H9 (cell line): ENCODE data around the gene ASCC1. TPM values are rescaled to one million over a fixed set of nuclear protein-coding genes. Genes with fewer than 3 reads are reported as not detected.

Experiments
- DNase-seq: peaks from one replicate; pipeline ENCODE4 v3.0.0-alpha.2; 2017
- H2AFZ ChIP-seq: one replicate; pipeline ENCODE4 v1.6.1; 2013; ENCODE audit warnings: mild to moderate bottlenecking, low read length, control low read depth, moderate library complexity
- H2AK5ac ChIP-seq: 2 replicates; pipeline ENCODE4 v1.6.1; 2013; ENCODE audit warnings: low read length, control low read depth, mixed read lengths; ENCODE audit not compliant: insufficient read length
- H2BK120ac ChIP-seq: one replicate; pipeline ENCODE4 v1.6.1; 2013; ENCODE audit warnings: low read depth, mild to moderate bottlenecking, low read length, control low read depth, inconsistent platforms; ENCODE audit not compliant: poor library complexity, severe bottlenecking
- H2BK12ac ChIP-seq: 2 replicates; pipeline ENCODE4 v1.6.1; 2013; ENCODE audit warnings: low read length, control low read depth, mixed read lengths, low read depth; ENCODE audit not compliant: insufficient read length
- H2BK15ac ChIP-seq: 2 replicates; pipeline ENCODE4 v1.6.1; 2013; ENCODE audit warnings: low read depth, low read length, control low read depth
- H2BK20ac ChIP-seq: one replicate; pipeline ENCODE4 v1.6.1; 2013; ENCODE audit warnings: low read depth, mild to moderate bottlenecking, low read length, control low read depth, inconsistent platforms; ENCODE audit not compliant: poor library complexity, severe bottlenecking
- H2BK5ac ChIP-seq: 2 replicates; pipeline ENCODE4 v1.6.1; 2013; ENCODE audit warnings: low read length, control low read depth, mixed read lengths; ENCODE audit not compliant: insufficient read length
- H3K14ac ChIP-seq: 2 replicates; pipeline ENCODE4 v1.6.1; 2013; ENCODE audit warnings: low read length, control low read depth; ENCODE audit not compliant: insufficient read depth
- H3K18ac ChIP-seq: 2 replicates; pipeline ENCODE4 v1.6.1; 2013; ENCODE audit warnings: low read depth, mild to moderate bottlenecking, mixed read lengths, low read length, control low read depth; ENCODE audit not compliant: insufficient read length
- H3K23ac ChIP-seq: 2 replicates; pipeline ENCODE4 v1.6.1; 2013; ENCODE audit warnings: low read length, control low read depth, mixed read lengths, low read depth; ENCODE audit not compliant: insufficient read length
- H3K23me2 ChIP-seq: 2 replicates; pipeline ENCODE4 v1.6.1; 2013; ENCODE audit warnings: low read depth, mild to moderate bottlenecking, mixed read lengths, low read length, control low read depth; ENCODE audit not compliant: insufficient read length, poor library complexity, severe bottlenecking
- H3K27ac ChIP-seq: 2 replicates; pipeline ENCODE4 v1.5.1; 2013; ENCODE audit warnings: low read length, control low read depth, mixed read lengths, low read depth; ENCODE audit not compliant: insufficient read length
- H3K27me3 ChIP-seq: 2 replicates; pipeline ENCODE4 v1.6.1; 2013; ENCODE audit warnings: low read length, control low read depth, inconsistent platforms; ENCODE audit not compliant: insufficient read depth
- H3K4ac ChIP-seq: 2 replicates; pipeline ENCODE4 v1.6.1; 2013; ENCODE audit warnings: low read depth, mild to moderate bottlenecking, control low read depth, inconsistent platforms, low read length, moderate library complexity
- H3K4me1 ChIP-seq: 2 replicates; pipeline ENCODE4 v1.6.1; 2013; ENCODE audit warnings: low read length, control low read depth, inconsistent platforms; ENCODE audit not compliant: insufficient read depth
- H3K4me2 ChIP-seq: 2 replicates; pipeline ENCODE4 v1.6.1; 2013; ENCODE audit warnings: low read length, control low read depth, mixed read lengths; ENCODE audit not compliant: insufficient read length, insufficient read depth
- H3K56ac ChIP-seq: 2 replicates; pipeline ENCODE4 v1.6.1; 2013; ENCODE audit warnings: low read depth, mild to moderate bottlenecking, mixed read lengths, low read length, control low read depth; ENCODE audit not compliant: insufficient read length
- H3K79me1 ChIP-seq: 2 replicates; pipeline ENCODE4 v1.6.1; 2013; ENCODE audit warnings: low read depth, mild to moderate bottlenecking, moderate library complexity, low read length, control low read depth, inconsistent platforms; ENCODE audit not compliant: insufficient read depth, poor library complexity, severe bottlenecking
- H3K79me2 ChIP-seq: 2 replicates; pipeline ENCODE4 v1.6.1; 2013; ENCODE audit warnings: low read length, control low read depth, inconsistent platforms; ENCODE audit not compliant: insufficient read depth
- H3K9ac ChIP-seq: 2 replicates; pipeline ENCODE4 v1.6.1; 2013; ENCODE audit warnings: low read length, control low read depth, mixed read lengths; ENCODE audit not compliant: insufficient read length; ENCODE audit errors: extremely low read depth
- H3K9me3 ChIP-seq: one replicate; pipeline ENCODE4 v1.6.1; 2013; ENCODE audit warnings: low read depth, low read length, inconsistent platforms; ENCODE audit not compliant: control insufficient read depth
- H3T11ph ChIP-seq: one replicate; pipeline ENCODE4 v1.6.1; 2013; ENCODE audit warnings: mild to moderate bottlenecking, low read length, control low read depth, inconsistent platforms
- H4K20me1 ChIP-seq: one replicate; pipeline ENCODE4 v1.6.1; 2013; ENCODE audit not compliant: control insufficient read depth, insufficient read length, insufficient read depth
- H4K5ac ChIP-seq: 2 replicates; pipeline ENCODE4 v1.6.1; 2013; ENCODE audit warnings: low read depth, mild to moderate bottlenecking, mixed read lengths, low read length, control low read depth; ENCODE audit not compliant: insufficient read length
- H4K8ac ChIP-seq: replicated peaks from 2 replicates; pipeline ENCODE4 v1.6.1; 2013; ENCODE audit warnings: low read length, control low read depth, mixed read lengths, low read depth; ENCODE audit not compliant: insufficient read length
- H4K91ac ChIP-seq: 2 replicates; pipeline ENCODE4 v1.6.1; 2013; ENCODE audit warnings: low read depth, mild to moderate bottlenecking, moderate library complexity, mixed read lengths, low read length, control low read depth; ENCODE audit not compliant: insufficient read length
- H3K27ac Mint-ChIP-seq, 3 experiments: 2 replicates in 2 of 3; 3 replicates in 1 of 3; pipeline ENCODE4 v1.8.0; 2020 to 2021; ENCODE audit warnings: mixed read lengths in 3 of 3, mild to moderate bottlenecking in 1 of 3, moderate library complexity in 1 of 3
- H3K27me3 Mint-ChIP-seq: 2 replicates; pipeline ENCODE4 v1.8.0; 2021; ENCODE audit warnings: low read depth, mild to moderate bottlenecking, moderate library complexity, mixed read lengths
- H3K36me3 Mint-ChIP-seq, 3 experiments: 2 replicates in 2 of 3; 3 replicates in 1 of 3; pipeline ENCODE4 v1.8.0; 2020 to 2021; ENCODE audit warnings: low read depth in 3 of 3, mixed read lengths in 3 of 3; ENCODE audit not compliant: insufficient read depth in 1 of 3
- H3K4me1 Mint-ChIP-seq, 2 experiments: 2 replicates each; pipeline ENCODE4 v1.8.0; 2020; ENCODE audit warnings: mixed read lengths in 2 of 2
- H3K4me3 Mint-ChIP-seq, 2 experiments: 2 replicates in 1 of 2; 3 replicates in 1 of 2; pipeline ENCODE4 v1.8.0; 2020 to 2021; ENCODE audit warnings: mild to moderate bottlenecking in 2 of 2, mixed read lengths in 2 of 2, moderate library complexity in 1 of 2
- H3K9me3 Mint-ChIP-seq, 2 experiments: 2 replicates in 1 of 2; 3 replicates in 1 of 2; pipeline ENCODE4 v1.8.0; 2020; ENCODE audit warnings: mild to moderate bottlenecking in 2 of 2, mixed read lengths in 2 of 2, moderate library complexity in 1 of 2
- CTCF ChIP-seq: fragments of 200-600 bp; sonication (generic); conservative IDR thresholded peaks from 3 replicates; pipeline ENCODE4 v1.8.0; 2021; ENCODE audit warnings: antibody characterized with exemption, mild to moderate bottlenecking
- WGBS: extraction: QIAGEN DNeasy Blood & Tissue Kit; methylation state at CpG from one replicate; pipeline ENCODE4 v1.1.7; 2013; ENCODE audit warnings: missing lambda C conversion rate, low lambda C conversion rate, mixed read lengths; ENCODE audit not compliant: insufficient read length; ENCODE audit errors: extremely low coverage; 5-methylcytosine and 5-hydroxymethylcytosine counted together
- total RNA-seq: library from RNA; stranded (reverse); gene quantifications from 2 replicates; pipeline ENCODE4 v1.2.1, GENCODE V29; 2021

ASCC1 gene
- total RNA-seq, 1 experiment from 2014 or later = 41.2 TPM

DNA sequence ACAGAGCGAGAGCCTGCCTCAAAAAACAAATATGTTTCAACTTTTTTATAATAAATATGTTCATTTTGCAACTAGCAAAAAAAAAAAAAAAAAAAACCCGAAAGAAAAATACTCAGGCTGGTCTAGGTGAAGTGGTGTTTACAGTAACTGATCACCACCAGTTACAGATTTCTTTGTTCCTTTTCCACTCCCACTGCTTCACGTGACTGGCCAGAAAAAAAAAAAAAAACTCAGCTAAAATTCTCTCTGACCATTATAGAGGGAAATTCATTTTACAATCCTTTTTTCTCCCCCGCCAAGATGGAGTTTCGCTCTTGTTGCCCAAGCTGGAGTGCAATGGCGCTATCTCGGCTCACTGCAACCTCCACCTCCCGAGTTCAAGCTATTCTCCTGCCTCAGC is 4.6 kb upstream of the ASCC1 start:
- H3K23me2 ChIP-seq = peaks cover 5% of the 10 kb centered on the region
- Mint-ChIP-seq H3K27me3 (peaks cover 3% of the 10 kb centered on the region; the same call in 1 of the 2 replicates), H3K36me3 (peaks cover 5 to 32% (median 23%) of the 10 kb centered on the region in 3 experiments; a peak in 6 of 7 replicates), H3K9me3 (no peaks in the 10 kb centered on the region; a peak in 1 of 5 replicates), H3K4me3 (no peak overlapping the region), H3K27ac (0 out of 7 replicates have a peak overlapping the region, but pooled peaks of 1 of the 3 experiments have one; percentile 30), H3K4me1 (peaks cover 10 to 20% of the 10 kb centered on the region in 2 experiments)
- no peak overlapping the region for H3K4ac ChIP-seq
- H2BK15ac ChIP-seq = no peak overlapping the region
- H2AK5ac ChIP-seq = no peak overlapping the region
- no peaks in the 10 kb centered on the region for H4K20me1 ChIP-seq
- no peak overlapping the region for H2BK5ac ChIP-seq
- DNase-seq = no peak
- no peak overlapping the region for H2BK20ac ChIP-seq
- H4K5ac ChIP-seq = no peak overlapping the region
- H3K4me1 ChIP-seq = 0 out of 2 replicates have a peak, but pooled peaks cover 2% of the 10 kb centered on the region
- no peaks in the 10 kb centered on the region for H3K9me3 ChIP-seq
- no peaks in the 10 kb centered on the region for H3K27me3 ChIP-seq
- no peak overlapping the region for H2BK12ac ChIP-seq
- H3K18ac ChIP-seq = no peak overlapping the region
- H3K56ac ChIP-seq = no peak overlapping the region
- H3K27ac ChIP-seq = no peak overlapping the region
- no peak overlapping the region for H2BK120ac ChIP-seq
- H3K23ac ChIP-seq = no peak overlapping the region
- TF ChIP-seq CTCF = no peak
- no peak overlapping the region for H3K14ac ChIP-seq
- no peak overlapping the region for H4K8ac ChIP-seq
- H3T11ph ChIP-seq = no peak overlapping the region
- no peak overlapping the region for H2AFZ ChIP-seq
- no peak overlapping the region for H3K9ac ChIP-seq
- no CpG with 5 or more reads among the region's 8 CpGs for WGBS
- H3K4me2 ChIP-seq = no peak overlapping the region
- peaks cover 9% of the 10 kb centered on the region; the same call in 1 of the 2 replicates for H3K79me2 ChIP-seq
- H4K91ac ChIP-seq = no peak overlapping the region
- H3K79me1 ChIP-seq = peaks cover 7% of the 10 kb centered on the region
